T-cell (primary cell): ENCODE measurements around the gene STXBP6. TPM values are rescaled to one million over a fixed set of nuclear protein-coding genes. Genes with fewer than 3 reads are reported as not detected.

Source experiments
- ATAC-seq, 4 experiments: fragments of 200-7000 bp in 3 of 4; fragments of 150-1000 bp in 1 of 4; cut with Tn5 transposase; replicated peaks in 1 of 4; 1 replicate in 3 of 4; 2 replicates in 1 of 4; pipeline ENCODE4 v1.10.0; 2021; ENCODE audit warnings: moderate library complexity in 3 of 4, mild to moderate bottlenecking in 2 of 4, moderate number of reproducible peaks in 1 of 4
- CTCF ChIA-PET, 2 donors: fragments of 300-600 bp; sonication (Branson Sonifier 250); formaldehyde crosslinking; loops; one replicate each; lab custom pipeline; 2022; ENCODE audit warnings: antibody characterized with exemption in 2 of 2; lab: Charles Lee
- POLR2A ChIA-PET, 2 donors: fragments of 300-600 bp; sonication (Branson Sonifier 250); formaldehyde crosslinking; loops; one replicate each; lab custom pipeline; 2022; ENCODE audit warnings: antibody characterized with exemption in 2 of 2; lab: Charles Lee
- DNase-seq, 35 experiments: peaks; one replicate each; pipeline versions ENCODE4 v3.0.0 to v3.0.0-alpha.2; 2013 to 2023
- H3K27ac ChIP-seq: one replicate; pipeline ENCODE4 v1.5.1; 2013; ENCODE audit warnings: low read length
- H3K27me3 ChIP-seq, 2 experiments: replicated peaks in 1 of 2; 1 replicate in 1 of 2; 2 replicates in 1 of 2; pipeline versions ENCODE4 v1.6.1 to v1.7.0; 2013; ENCODE audit warnings: low read length in 1 of 2, mixed read lengths in 1 of 2; ENCODE audit not compliant: control insufficient read depth in 2 of 2, insufficient read depth in 2 of 2; ENCODE audit errors: extremely low read depth in 1 of 2
- H3K36me3 ChIP-seq, 2 donors: 1 replicate in 1 of 2; 2 replicates in 1 of 2; pipeline versions ENCODE4 v1.6.1 to v1.7.0; 2013; ENCODE audit warnings: low read length in 1 of 2; ENCODE audit not compliant: control insufficient read depth in 2 of 2, insufficient read depth in 1 of 2; ENCODE audit errors: extremely low read depth in 1 of 2
- H3K4me1 ChIP-seq, 2 experiments: 1 replicate in 1 of 2; 2 replicates in 1 of 2; pipeline versions ENCODE4 v1.6.1 to v1.7.0; 2013; ENCODE audit warnings: low read length in 2 of 2, mixed read lengths in 1 of 2; ENCODE audit not compliant: insufficient read depth in 2 of 2, control insufficient read depth in 1 of 2; ENCODE audit errors: extremely low read depth in 1 of 2
- H3K4me3 ChIP-seq, 2 donors: 1 replicate in 1 of 2; 2 replicates in 1 of 2; pipeline versions ENCODE4 v1.5.1 to v1.7.0; 2013; ENCODE audit warnings: mild to moderate bottlenecking in 2 of 2, low read length in 1 of 2, moderate library complexity in 1 of 2; ENCODE audit not compliant: control insufficient read depth in 1 of 2; ENCODE audit errors: extremely low read depth in 1 of 2
- H3K9me3 ChIP-seq: 2 replicates; pipeline ENCODE4 v1.7.0; 2013
- H3K27ac Mint-ChIP-seq, 2 donors: one replicate each; pipeline ENCODE4 v1.8.0; 2020 to 2021; ENCODE audit warnings: mild to moderate bottlenecking in 2 of 2, mixed read lengths in 2 of 2
- H3K27me3 Mint-ChIP-seq, 2 donors: one replicate each; pipeline ENCODE4 v1.8.0; 2021 to 2022; ENCODE audit warnings: mixed read lengths in 2 of 2
- H3K36me3 Mint-ChIP-seq: one replicate; pipeline ENCODE4 v1.8.0; 2021; ENCODE audit warnings: mixed read lengths
- H3K4me1 Mint-ChIP-seq, 3 donors: one replicate each; pipeline ENCODE4 v1.8.0; 2020 to 2022; ENCODE audit warnings: mixed read lengths in 3 of 3, mild to moderate bottlenecking in 1 of 3
- H3K4me3 Mint-ChIP-seq, 3 donors: one replicate each; pipeline ENCODE4 v1.8.0; 2020 to 2022; ENCODE audit warnings: mild to moderate bottlenecking in 3 of 3, mixed read lengths in 3 of 3, moderate library complexity in 3 of 3
- H3K9me3 Mint-ChIP-seq, 3 donors: one replicate each; pipeline ENCODE4 v1.8.0; 2020 to 2022; ENCODE audit warnings: mixed read lengths in 3 of 3
- WGBS: methylation state at CpG from one replicate; pipeline ENCODE4 v1.1.5; 2013; ENCODE audit warnings: missing lambda C conversion rate; ENCODE audit not compliant: insufficient coverage; 5-methylcytosine and 5-hydroxymethylcytosine counted together
- total RNA-seq, 35 experiments: library from RNA in 6 of 35; stranded (reverse) in 6 of 35; fragments of 120-200 nt in 1 of 35; gene quantifications; one replicate each; pipeline versions ENCODE4 v1.2.1 to v1.2.4 and lab custom pipeline; 2013 to 2026

STXBP6 gene
- total RNA-seq, 5 donors from 2014 or later (not counting 1 experiment from before 2014, with no cell fraction given): 0.25 TPM; not detected in 4

DNA sequence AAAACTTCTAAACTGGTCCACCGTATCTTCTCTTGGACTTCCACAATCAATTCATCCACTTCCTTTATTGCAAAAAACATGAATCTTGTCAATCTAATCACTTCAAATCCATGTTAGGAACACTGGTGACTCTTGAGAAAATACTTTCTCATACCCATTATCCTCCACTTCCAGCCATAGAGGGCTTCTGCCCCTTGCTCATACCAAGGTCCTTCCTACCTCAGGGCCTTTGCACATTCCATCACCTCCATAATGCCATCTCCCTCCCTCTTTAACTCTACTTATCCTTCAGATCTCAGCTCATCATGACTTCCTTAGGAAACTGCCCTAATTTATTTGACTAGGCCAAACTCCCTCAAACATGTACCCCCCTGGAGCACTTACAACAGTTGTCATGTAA, 16.6 kb downstream of the STXBP6 start:
- H3K4me1 ChIP-seq: no peaks in the 10 kb centered on the region
- H3K27ac Mint-ChIP-seq: no peak overlapping the region

DNA sequence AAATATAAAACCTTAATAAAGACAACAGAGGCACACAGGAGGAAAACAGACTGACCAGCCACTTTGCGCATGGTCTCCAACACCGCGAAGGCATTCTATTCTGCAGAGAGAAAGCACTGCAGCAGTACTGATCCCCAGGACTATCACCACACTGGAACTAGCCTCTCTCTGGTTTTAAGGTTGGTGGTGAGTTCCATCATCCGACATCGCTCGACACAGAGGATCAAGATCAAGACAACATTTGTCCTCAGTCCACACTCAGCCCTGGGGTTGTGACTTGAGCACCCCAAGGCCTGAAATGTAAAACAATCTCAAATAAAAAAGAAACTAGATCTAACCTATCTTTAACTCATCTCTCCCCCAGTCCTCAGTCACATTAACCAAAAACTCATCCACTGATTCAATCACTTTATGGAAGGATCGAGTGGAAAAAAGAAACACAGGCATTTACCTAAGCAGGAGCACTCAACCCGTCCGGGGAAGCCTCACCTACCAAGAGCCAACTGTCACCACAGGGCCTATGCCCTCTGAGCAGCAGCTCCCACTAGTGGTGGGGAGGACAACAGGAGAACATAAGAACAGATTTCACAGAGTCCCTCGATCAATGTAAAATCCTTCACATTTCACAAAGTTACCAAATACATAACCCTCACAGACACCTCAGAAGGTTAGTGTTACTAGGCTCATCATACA, 17.7 kb downstream of the STXBP6 start:
- H3K4me3 ChIP-seq: no peak overlapping the region
- POLR2A ChIA-PET: no interaction called here
- H3K9me3 ChIP-seq: no peaks in the 10 kb centered on the region
- Mint-ChIP-seq H3K36me3 (no peaks in the 10 kb centered on the region), H3K27me3 (peaks cover 4% of the 10 kb centered on the region in 2 donors), H3K27ac (no peak overlapping the region), H3K4me1 (no peaks in the 10 kb centered on the region), H3K9me3 (no peaks in the 10 kb centered on the region), H3K4me3 (no peak overlapping the region)
- CTCF ChIA-PET: no interaction called here
- H3K27me3 ChIP-seq: no peaks in the 10 kb centered on the region
- WGBS: 100% methylated on average over 3 of the region's 10 CpGs
- no peaks in the 10 kb centered on the region for H3K4me1 ChIP-seq
- DNase-seq (peak in 2 of 35 experiments; percentile 6 to 11), ATAC-seq (no peak)
- no peaks in the 10 kb centered on the region for H3K36me3 ChIP-seq
- no peak overlapping the region for H3K27ac ChIP-seq

More for the DNA sequence above, 16.6 kb downstream of the STXBP6 start:
- WGBS: 95% methylated on average over 1 of the region's 1 CpG
- H3K9me3 Mint-ChIP-seq: peaks cover 0 to 7% (median 6%) of the 10 kb centered on the region in 3 donors
- no peaks in the 10 kb centered on the region for H3K4me1 Mint-ChIP-seq
- no peak for DNase-seq
- H3K4me3 ChIP-seq: no peak overlapping the region
- no peak for ATAC-seq
- no peaks in the 10 kb centered on the region for H3K27me3 ChIP-seq
- H3K36me3 Mint-ChIP-seq: no peaks in the 10 kb centered on the region
- ChIA-PET POLR2A (no interaction called here), CTCF (no interaction called here)
- H3K27ac ChIP-seq: no peak overlapping the region
- H3K9me3 ChIP-seq: no peaks in the 10 kb centered on the region
- H3K36me3 ChIP-seq: no peaks in the 10 kb centered on the region
- H3K4me3 Mint-ChIP-seq: no peak overlapping the region
- H3K27me3 Mint-ChIP-seq: peaks cover 0 to 4% of the 10 kb centered on the region in 2 donors

DNA sequence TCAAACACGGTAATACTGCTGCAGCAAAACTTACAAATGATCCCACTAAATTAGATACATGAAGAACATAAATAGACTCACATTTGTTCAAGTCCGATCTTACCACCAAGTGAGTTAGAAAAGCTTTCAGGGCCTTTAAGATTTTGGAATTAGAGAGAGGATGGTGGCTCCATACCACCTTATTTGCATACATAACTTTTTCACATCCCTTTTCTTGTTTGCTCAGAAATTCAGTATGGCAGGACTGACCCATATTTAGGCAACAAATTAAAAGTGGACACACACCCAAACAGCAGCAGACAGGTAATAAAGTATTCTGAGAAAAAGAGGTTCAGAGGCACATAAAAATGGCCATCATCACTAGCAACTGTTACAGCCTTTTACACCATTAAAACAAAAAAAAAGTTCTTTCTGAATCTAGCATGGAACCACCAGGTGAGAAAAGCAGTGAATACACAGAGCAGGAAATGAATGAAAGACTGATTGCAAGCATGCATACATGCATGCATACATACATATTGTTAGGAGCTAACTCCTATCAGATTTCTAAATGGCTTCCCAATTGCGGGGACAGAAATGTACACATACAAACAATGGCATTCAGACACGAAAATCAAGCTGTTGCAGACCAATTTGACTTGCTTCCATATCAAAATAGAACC, 23.3 kb downstream of the STXBP6 start:
- ATAC-seq: no peak
- no peak overlapping the region for H3K27ac Mint-ChIP-seq

DNA sequence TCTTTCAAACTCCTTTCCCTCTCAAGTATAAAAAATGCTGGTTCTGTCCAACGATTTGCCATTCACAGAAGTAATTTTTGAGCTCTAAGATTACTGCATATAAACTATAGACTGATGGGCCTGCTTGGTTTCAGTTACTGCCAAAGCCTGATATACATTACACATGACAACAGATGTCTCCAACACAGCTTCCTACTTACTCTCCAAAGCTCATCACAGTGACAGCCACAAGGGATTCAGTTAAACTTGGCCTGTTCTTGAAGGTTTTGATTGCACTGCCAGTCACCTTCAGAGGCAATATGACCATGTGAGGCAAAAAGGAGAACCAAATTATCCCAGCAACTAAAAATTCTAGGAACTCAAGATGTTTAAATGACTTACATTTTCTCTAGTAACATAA, 30.1 kb downstream of the STXBP6 start:
- no peak overlapping the region for H3K4me3 Mint-ChIP-seq
- Histone ChIP-seq H3K27me3 (no peaks in the 10 kb centered on the region), H3K9me3 (no peaks in the 10 kb centered on the region), H3K4me3 (no peak overlapping the region), H3K4me1 (no peaks in the 10 kb centered on the region), H3K36me3 (no peaks in the 10 kb centered on the region), H3K27ac (no peak overlapping the region)
- H3K4me1 Mint-ChIP-seq: no peaks in the 10 kb centered on the region
- DNase-seq: no peak
- no peaks in the 10 kb centered on the region for H3K36me3 Mint-ChIP-seq
- WGBS: no CpG with 5 or more reads among the region's 1 CpG
- peaks cover 3 to 4% of the 10 kb centered on the region in 2 donors for H3K27me3 Mint-ChIP-seq
- ChIA-PET POLR2A (no interaction called here), CTCF (interaction anchor here in 1 of 2 donors (0.6 kb wide), 1 partner anchor 387 kb away, joined by 3 read pairs; no protein-coding TSS in a partner anchor)
- no peak for ATAC-seq
- H3K9me3 Mint-ChIP-seq: no peaks in the 10 kb centered on the region
- no peak overlapping the region for H3K27ac Mint-ChIP-seq

More for the DNA sequence above, 23.3 kb downstream of the STXBP6 start:
- whole genome bisulfite sequencing: no CpG with 5 or more reads among the region's 4 CpGs
- Histone ChIP-seq H3K27ac (no peak overlapping the region), H3K9me3 (no peaks in the 10 kb centered on the region), H3K4me1 (no peaks in the 10 kb centered on the region), H3K27me3 (no peaks in the 10 kb centered on the region), H3K4me3 (no peak overlapping the region), H3K36me3 (no peaks in the 10 kb centered on the region)
- H3K4me3 Mint-ChIP-seq: no peak overlapping the region
- no peaks in the 10 kb centered on the region for H3K4me1 Mint-ChIP-seq
- CTCF ChIA-PET: interaction anchor here in 1 of 2 donors (0.6 kb wide), 1 partner anchor 108 kb away, joined by 5 read pairs; no protein-coding TSS in a partner anchor
- peaks cover 2 to 9% of the 10 kb centered on the region in 2 donors for H3K27me3 Mint-ChIP-seq
- POLR2A ChIA-PET: no interaction called here
- DNase-seq: no peak
- no peaks in the 10 kb centered on the region for H3K9me3 Mint-ChIP-seq
- no peaks in the 10 kb centered on the region for H3K36me3 Mint-ChIP-seq

DNA sequence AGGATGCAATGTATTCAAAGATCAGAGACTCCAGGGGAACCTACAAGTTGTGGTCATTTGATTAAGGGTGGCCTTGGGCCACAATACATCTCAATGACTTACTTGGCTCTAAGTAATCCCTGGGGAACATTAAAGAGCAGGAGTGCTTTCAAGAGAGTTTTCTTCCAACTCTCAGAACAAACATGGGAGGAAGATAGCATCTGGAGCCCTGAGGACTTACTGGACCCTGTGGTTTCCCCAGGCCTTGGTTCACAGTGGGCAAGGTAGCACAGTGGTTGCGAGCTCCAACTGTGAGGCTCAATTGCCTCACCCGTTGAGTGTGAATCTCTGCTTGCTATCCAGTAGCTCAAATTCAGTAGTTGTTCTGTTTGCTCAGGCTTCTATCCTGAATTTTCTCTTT, 32.4 kb downstream of the STXBP6 start:
- no peak overlapping the region for H3K4me3 ChIP-seq
- ChIA-PET POLR2A (no interaction called here), CTCF (no interaction called here)
- H3K27ac Mint-ChIP-seq: no peak overlapping the region
- H3K4me3 Mint-ChIP-seq: no peak overlapping the region
- H3K9me3 ChIP-seq: no peaks in the 10 kb centered on the region
- H3K9me3 Mint-ChIP-seq: no peaks in the 10 kb centered on the region
- no peaks in the 10 kb centered on the region for H3K36me3 Mint-ChIP-seq
- H3K4me1 ChIP-seq: no peaks in the 10 kb centered on the region
- ATAC-seq (no peak), DNase-seq (no peak)
- WGBS: 100% methylated on average over 2 of the region's 2 CpGs
- H3K27ac ChIP-seq: no peak overlapping the region
- H3K27me3 ChIP-seq: peaks cover 0 to 5% of the 10 kb centered on the region in 2 experiments
- peaks cover under 1 to 9% of the 10 kb centered on the region in 2 donors for H3K27me3 Mint-ChIP-seq
- no peaks in the 10 kb centered on the region for H3K4me1 Mint-ChIP-seq
- no peaks in the 10 kb centered on the region for H3K36me3 ChIP-seq

DNA sequence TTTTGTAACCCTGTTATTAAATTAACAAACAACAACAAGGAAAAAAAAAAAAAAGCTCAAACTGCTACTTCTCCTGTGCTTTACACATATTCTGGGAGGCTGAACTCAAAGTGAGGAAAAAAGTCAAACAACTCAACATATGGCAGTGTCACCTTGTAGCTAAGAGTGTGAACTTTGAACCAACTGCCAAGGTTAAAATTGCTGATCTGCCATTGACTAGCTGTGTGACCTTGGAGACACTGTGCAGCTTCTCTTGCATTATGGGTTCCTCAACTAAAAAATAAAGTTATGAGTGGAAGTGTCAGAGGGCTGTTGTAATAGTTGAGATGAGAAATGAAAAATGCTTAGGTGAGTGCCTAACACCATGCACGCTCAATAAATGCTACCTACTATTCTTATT, 34.2 kb downstream of the STXBP6 start:
- Mint-ChIP-seq H3K27ac (no peak overlapping the region), H3K4me3 (no peak overlapping the region), H3K36me3 (no peaks in the 10 kb centered on the region), H3K9me3 (no peaks in the 10 kb centered on the region), H3K4me1 (no peaks in the 10 kb centered on the region), H3K27me3 (peaks cover 5 to 16% of the 10 kb centered on the region in 2 donors)
- no peak for ATAC-seq
- no peaks in the 10 kb centered on the region for H3K4me1 ChIP-seq
- POLR2A ChIA-PET: interaction anchor here in 1 of 2 donors (0.6 kb wide), 1 partner anchor 23 kb away, joined by 3 read pairs; no protein-coding TSS in a partner anchor
- no peaks in the 10 kb centered on the region for H3K36me3 ChIP-seq
- no peak for DNase-seq
- no CpG with 5 or more reads among the region's 1 CpG for WGBS
- H3K27ac ChIP-seq: no peak overlapping the region
- peaks cover 0 to 5% of the 10 kb centered on the region in 2 experiments for H3K27me3 ChIP-seq
- no peak overlapping the region for H3K4me3 ChIP-seq
- CTCF ChIA-PET: no interaction called here
- no peaks in the 10 kb centered on the region for H3K9me3 ChIP-seq
